PC-3 (cell line): ENCODE measurements around the gene LRRFIP2. TPM values are rescaled to one million over a fixed set of nuclear protein-coding genes. Genes with fewer than 3 reads are reported as not detected.
A peak's percentile ranks its signal among the peaks of the same experiment; 100 is the strongest.

Source experiments
- ATAC-seq: fragments of 200-7000 bp; cut with Tn5 transposase; 2 replicates; pipeline ENCODE4 v1.9.1; 2020; ENCODE audit warnings: mild to moderate bottlenecking, moderate library complexity
- BruUV-seq: library from RNA; stranded (reverse); fragments of 400-500 nt; replicated peaks from 2 replicates; lab custom pipeline; 2021; lab: Mats Ljungman, UMichigan
- CTCF ChIA-PET: fragments of 300-600 bp; sonication (Branson Sonifier 250); formaldehyde crosslinking; loops from one replicate; lab custom pipeline; 2022; ENCODE audit warnings: antibody characterized with exemption; lab: Charles Lee
- POLR2A ChIA-PET: fragments of 300-600 bp; sonication (Branson Sonifier 250); formaldehyde crosslinking; loops from one replicate; lab custom pipeline; 2022; ENCODE audit warnings: antibody characterized with exemption; ENCODE audit not compliant: unreplicated experiment; lab: Charles Lee
- DNase-seq: peaks from one replicate; pipeline ENCODE4 v3.0.0-alpha.2; 2015
- H2AFZ ChIP-seq: fragments of 300-600 bp; sonication (generic); 2 replicates; pipeline ENCODE4 v1.6.0; 2016; ENCODE audit warnings: antibody characterized with exemption, low read length
- H3F3A ChIP-seq: fragments of 300-600 bp; sonication (generic); one replicate; pipeline ENCODE4 v1.6.0; 2017; ENCODE audit warnings: antibody characterized with exemption, low read length, control low read depth, mild to moderate bottlenecking; ENCODE audit not compliant: unreplicated experiment
- H3K27ac ChIP-seq: fragments of 300-600 bp; sonication (generic); 2 replicates; pipeline ENCODE4 v1.5.1; 2016; ENCODE audit warnings: mild to moderate bottlenecking, low read length
- H3K27me3 ChIP-seq: fragments of 300-600 bp; sonication (generic); 2 replicates; pipeline ENCODE4 v1.6.1; 2016; ENCODE audit warnings: low read length, mixed read lengths
- H3K36me3 ChIP-seq: fragments of 300-600 bp; sonication (generic); 2 replicates; pipeline ENCODE4 v1.6.1; 2016; ENCODE audit warnings: low read depth, mixed run types, low read length, mixed read lengths
- H3K4me1 ChIP-seq: fragments of 300-600 bp; sonication (generic); 2 replicates; pipeline ENCODE4 v1.5.1; 2016; ENCODE audit warnings: low read length; ENCODE audit not compliant: insufficient read depth
- H3K4me2 ChIP-seq: fragments of 300-600 bp; sonication (generic); 2 replicates; pipeline ENCODE4 v1.6.0; 2016; ENCODE audit warnings: low read length
- H3K4me3 ChIP-seq: fragments of 300-600 bp; sonication (generic); 2 replicates; pipeline ENCODE4 v1.5.1; 2016; ENCODE audit warnings: mild to moderate bottlenecking, low read length, mixed read lengths
- H3K79me2 ChIP-seq: fragments of 300-600 bp; sonication (generic); 2 replicates; pipeline ENCODE4 v1.6.1; 2017; ENCODE audit warnings: low read length, mixed read lengths
- H3K9ac ChIP-seq: fragments of 300-600 bp; sonication (generic); 2 replicates; pipeline ENCODE4 v1.6.0; 2016; ENCODE audit warnings: mild to moderate bottlenecking, low read length
- H3K9me2 ChIP-seq: fragments of 300-600 bp; sonication (generic); replicated peaks from 2 replicates; pipeline ENCODE4 v1.6.1; 2016; ENCODE audit warnings: mixed run types, low read length, mixed read lengths
- H3K9me3 ChIP-seq: fragments of 300-600 bp; sonication (generic); 2 replicates; pipeline ENCODE4 v1.6.1; 2016; ENCODE audit warnings: low read length, mixed read lengths
- H4K20me1 ChIP-seq: fragments of 300-600 bp; sonication (generic); 2 replicates; pipeline ENCODE4 v1.6.1; 2016; ENCODE audit warnings: low read length, mixed read lengths
- EZH2 ChIP-seq: fragments of 300-600 bp; sonication (generic); IDR thresholded peaks from one replicate; pipeline ENCODE4 v1.6.1; 2017; ENCODE audit warnings: antibody characterized with exemption, mild to moderate bottlenecking, low read length; ENCODE audit not compliant: unreplicated experiment
- EZH2phosphoT487 ChIP-seq: fragments of 300-600 bp; sonication (generic); IDR thresholded peaks from 2 replicates; pipeline ENCODE4 v1.6.1; 2018; ENCODE audit warnings: mild to moderate bottlenecking, antibody characterized with exemption, low read length, borderline replicate concordance
- intact Hi-C: fragments of 100-400 bp; cut with micrococcal nuclease; formaldehyde crosslinking; loops from 2 replicates; pipeline ENCODE4 v1.9.0; 2023
- total RNA-seq: library from RNA; depleted of rRNA; stranded (reverse); fragments of >200 nt; gene quantifications from 2 replicates; pipeline ENCODE4 v1.2.3, GENCODE V29; 2014
- TF ChIP-seq, protein P1 (sequence below): fragments of 300-600 bp; sonication (generic); conservative IDR thresholded peaks from 2 replicates; pipeline ENCODE4 v1.5.1; 2017; ENCODE audit warnings: antibody characterized with exemption, low read depth, mild to moderate bottlenecking, low read length

LRRFIP2 gene
- total RNA-seq, 1 experiment from 2014 or later, result 54.7 TPM

DNA sequence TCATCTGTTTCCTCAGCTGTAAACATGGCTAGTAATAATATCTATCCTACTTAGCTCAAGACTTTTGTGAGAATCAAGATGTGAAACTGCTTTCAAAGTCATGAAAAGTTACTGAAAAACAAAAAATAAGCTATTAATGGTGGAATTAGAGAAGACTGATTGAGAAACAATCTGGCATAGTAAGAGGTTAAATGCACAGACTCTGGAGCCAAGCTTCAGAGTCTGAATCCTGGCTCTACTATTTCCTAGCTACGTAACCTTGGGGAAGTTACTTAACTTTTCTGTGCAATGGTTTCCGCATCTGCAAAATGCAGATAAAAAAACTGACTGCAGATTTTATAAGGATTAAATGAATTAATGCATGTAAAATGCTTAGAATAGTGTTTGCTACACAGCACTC, 28.8 kb downstream of the LRRFIP2 start:
- Histone ChIP-seq H3K9me3 (no peaks in the 10 kb centered on the region), H3K27ac (peak overlapping the region; percentile 75), H3K9ac (peak overlapping the region; percentile 55), H3K9me2 (no peaks in the 10 kb centered on the region), H3K4me1 (peaks cover 16% of the 10 kb centered on the region), H3K27me3 (no peaks in the 10 kb centered on the region), H4K20me1 (no peaks in the 10 kb centered on the region), H3K79me2 (peaks cover 9% of the 10 kb centered on the region), H3K36me3 (peaks cover 35% of the 10 kb centered on the region), H2AFZ (no peak overlapping the region), H3K4me2 (0 out of 2 replicates have a peak overlapping the region, but pooled peaks have one; percentile 9), H3F3A (no peaks in the 10 kb centered on the region), H3K4me3 (no peak overlapping the region)
- ATAC-seq (no peak), DNase-seq (no peak)
- ChIA-PET CTCF (interaction anchor here (0.5 kb wide), 1 partner anchor 188 kb away, joined by 3 read pairs; no protein-coding TSS in a partner anchor), POLR2A (no interaction called here)
- TF ChIP-seq EZH2 (no peak), EZH2phosphoT487 (no peak)
- TF ChIP-seq, protein P1, sequence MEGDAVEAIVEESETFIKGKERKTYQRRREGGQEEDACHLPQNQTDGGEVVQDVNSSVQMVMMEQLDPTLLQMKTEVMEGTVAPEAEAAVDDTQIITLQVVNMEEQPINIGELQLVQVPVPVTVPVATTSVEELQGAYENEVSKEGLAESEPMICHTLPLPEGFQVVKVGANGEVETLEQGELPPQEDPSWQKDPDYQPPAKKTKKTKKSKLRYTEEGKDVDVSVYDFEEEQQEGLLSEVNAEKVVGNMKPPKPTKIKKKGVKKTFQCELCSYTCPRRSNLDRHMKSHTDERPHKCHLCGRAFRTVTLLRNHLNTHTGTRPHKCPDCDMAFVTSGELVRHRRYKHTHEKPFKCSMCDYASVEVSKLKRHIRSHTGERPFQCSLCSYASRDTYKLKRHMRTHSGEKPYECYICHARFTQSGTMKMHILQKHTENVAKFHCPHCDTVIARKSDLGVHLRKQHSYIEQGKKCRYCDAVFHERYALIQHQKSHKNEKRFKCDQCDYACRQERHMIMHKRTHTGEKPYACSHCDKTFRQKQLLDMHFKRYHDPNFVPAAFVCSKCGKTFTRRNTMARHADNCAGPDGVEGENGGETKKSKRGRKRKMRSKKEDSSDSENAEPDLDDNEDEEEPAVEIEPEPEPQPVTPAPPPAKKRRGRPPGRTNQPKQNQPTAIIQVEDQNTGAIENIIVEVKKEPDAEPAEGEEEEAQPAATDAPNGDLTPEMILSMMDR, result no peak
- no TSS peak for BruUV-seq
- intact Hi-C loops, result no loop called here

- H3K9ac ChIP-seq, result peak overlapping the region; percentile 55
- DNase-seq (peak; percentile 55), ATAC-seq (peak; percentile 68)
- H3K36me3 ChIP-seq, result peaks cover 35% of the 10 kb centered on the region
- H3K4me3 ChIP-seq, result no peak overlapping the region
- no TSS peak for BruUV-seq
- peaks cover 16% of the 10 kb centered on the region for H3K4me1 ChIP-seq
- intact Hi-C loops, result no loop called here
- peak overlapping the region; percentile 75 for H3K27ac ChIP-seq
- no peaks in the 10 kb centered on the region for H3K9me2 ChIP-seq
- ChIA-PET POLR2A (no interaction called here), CTCF (no interaction called here)
- H3K4me2 ChIP-seq, result peak overlapping the region; percentile 53
- H3K79me2 ChIP-seq, result peaks cover 9% of the 10 kb centered on the region
- H3K27me3 ChIP-seq, result no peaks in the 10 kb centered on the region
- H3F3A ChIP-seq, result no peaks in the 10 kb centered on the region
- H2AFZ ChIP-seq, result no peak overlapping the region
- TF ChIP-seq, protein P1, result no peak
- H4K20me1 ChIP-seq, result no peaks in the 10 kb centered on the region
- H3K9me3 ChIP-seq, result no peaks in the 10 kb centered on the region
Measured at GRCh38 chr3:37144806-37145205, 29.6 kb downstream of the LRRFIP2 start.

DNA sequence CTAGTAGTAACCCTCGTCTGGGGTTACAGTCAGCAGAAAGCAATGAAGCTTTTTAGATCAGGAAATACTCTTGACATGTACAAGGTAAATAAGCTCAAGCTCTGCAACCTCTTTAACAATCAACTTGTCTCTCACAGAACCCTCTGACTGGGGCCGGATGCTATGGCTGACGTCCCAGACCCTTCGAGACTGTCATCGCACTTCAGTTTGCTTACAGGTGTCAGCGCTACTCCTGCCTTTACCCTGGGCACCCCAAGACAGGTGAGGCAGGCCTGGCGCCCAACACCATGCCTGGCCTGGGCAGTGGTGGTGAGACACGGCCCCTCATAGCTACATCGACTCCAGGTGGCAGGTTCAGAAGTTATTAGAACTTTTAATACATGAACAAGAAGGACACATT, 30.6 kb downstream of the LRRFIP2 start:
- H3K9ac ChIP-seq, result no peak overlapping the region; the same call in 1 of the 2 replicates
- H3K27ac ChIP-seq, result peak overlapping the region; percentile 75
- ChIA-PET CTCF (no interaction called here), POLR2A (no interaction called here)
- no peak overlapping the region for H2AFZ ChIP-seq
- no peaks in the 10 kb centered on the region for H3F3A ChIP-seq
- H3K79me2 ChIP-seq, result peaks cover 9% of the 10 kb centered on the region
- no peaks in the 10 kb centered on the region for H4K20me1 ChIP-seq
- no peak overlapping the region for H3K4me3 ChIP-seq
- BruUV-seq, result no TSS peak
- no peak overlapping the region for H3K4me2 ChIP-seq
- H3K27me3 ChIP-seq, result no peaks in the 10 kb centered on the region
- no peaks in the 10 kb centered on the region for H3K9me3 ChIP-seq
- intact Hi-C loops, result no loop called here
- no peak for ATAC-seq
- peaks cover 35% of the 10 kb centered on the region for H3K36me3 ChIP-seq
- H3K9me2 ChIP-seq, result no peaks in the 10 kb centered on the region
- peaks cover 16% of the 10 kb centered on the region for H3K4me1 ChIP-seq
- DNase-seq, result no peak
- TF ChIP-seq EZH2 (no peak), EZH2phosphoT487 (no peak)
- TF ChIP-seq, protein P1, result no peak
